ENCODE measurements around the gene SLC39A11. TPM values are rescaled to one million over a fixed set of nuclear protein-coding genes. Genes with fewer than 3 reads are reported as not detected.
"Not testable (repeated sequence)": the region's sequence is repeated elsewhere in the genome, so short reads cannot be mapped to it uniquely, and the experiment has no call there.

Gene SLC39A11
- total RNA-seq, 1 donor from 2014 or later = 16.3 TPM

- H3K4me1 Mint-ChIP-seq (ENCODE audit: low read depth, unreplicated experiment) = peaks cover 56% of the 10 kb centered on the region
- TF ChIP-seq, protein P1, sequence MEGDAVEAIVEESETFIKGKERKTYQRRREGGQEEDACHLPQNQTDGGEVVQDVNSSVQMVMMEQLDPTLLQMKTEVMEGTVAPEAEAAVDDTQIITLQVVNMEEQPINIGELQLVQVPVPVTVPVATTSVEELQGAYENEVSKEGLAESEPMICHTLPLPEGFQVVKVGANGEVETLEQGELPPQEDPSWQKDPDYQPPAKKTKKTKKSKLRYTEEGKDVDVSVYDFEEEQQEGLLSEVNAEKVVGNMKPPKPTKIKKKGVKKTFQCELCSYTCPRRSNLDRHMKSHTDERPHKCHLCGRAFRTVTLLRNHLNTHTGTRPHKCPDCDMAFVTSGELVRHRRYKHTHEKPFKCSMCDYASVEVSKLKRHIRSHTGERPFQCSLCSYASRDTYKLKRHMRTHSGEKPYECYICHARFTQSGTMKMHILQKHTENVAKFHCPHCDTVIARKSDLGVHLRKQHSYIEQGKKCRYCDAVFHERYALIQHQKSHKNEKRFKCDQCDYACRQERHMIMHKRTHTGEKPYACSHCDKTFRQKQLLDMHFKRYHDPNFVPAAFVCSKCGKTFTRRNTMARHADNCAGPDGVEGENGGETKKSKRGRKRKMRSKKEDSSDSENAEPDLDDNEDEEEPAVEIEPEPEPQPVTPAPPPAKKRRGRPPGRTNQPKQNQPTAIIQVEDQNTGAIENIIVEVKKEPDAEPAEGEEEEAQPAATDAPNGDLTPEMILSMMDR (IDR thresholded peaks at IDR 0.05; ENCODE audit: partially characterized antibody, unreplicated experiment) = no peak
- peaks cover 12% of the 10 kb centered on the region for H3K27me3 Mint-ChIP-seq (ENCODE audit: unreplicated experiment)
- peaks cover 8% of the 10 kb centered on the region for H3K36me3 Mint-ChIP-seq (ENCODE audit: unreplicated experiment)
- H3K9me3 Mint-ChIP-seq (ENCODE audit: unreplicated experiment) = peaks cover 29% of the 10 kb centered on the region
- no peak for DNase-seq
- no peak overlapping the region for H3K27ac Mint-ChIP-seq (ENCODE audit: unreplicated experiment)
- H3K4me3 Mint-ChIP-seq (ENCODE audit: unreplicated experiment) = no peak overlapping the region
These were observed 318.3 kb downstream of the SLC39A11 start for GRCh38 chr17:72774236-72774635.

DNA sequence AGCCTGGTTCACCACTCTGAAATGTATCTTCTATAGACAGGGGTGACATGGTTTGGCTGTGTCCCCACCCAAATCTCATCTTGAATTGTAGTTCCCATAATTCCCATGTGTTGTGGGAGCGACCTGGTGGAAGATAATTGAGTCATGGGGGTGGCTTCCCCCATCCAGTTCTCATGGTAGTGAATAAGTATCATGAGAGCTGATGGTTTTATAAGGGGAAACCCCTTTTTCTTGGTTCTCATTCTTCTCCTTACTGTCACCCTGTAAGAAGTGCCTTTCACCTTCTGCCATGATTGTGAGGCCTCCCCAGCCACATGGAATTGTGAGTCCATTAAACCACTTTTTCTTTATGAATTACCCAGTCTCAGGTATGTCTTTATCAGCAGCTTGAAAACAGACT lies 319.3 kb downstream of the SLC39A11 start:
- peaks cover 21% of the 10 kb centered on the region for H3K9me3 Mint-ChIP-seq (ENCODE audit: unreplicated experiment)
- H3K27ac Mint-ChIP-seq (ENCODE audit: unreplicated experiment); H3K27me3 Mint-ChIP-seq (ENCODE audit: unreplicated experiment); H3K4me3 Mint-ChIP-seq (ENCODE audit: unreplicated experiment); DNase-seq: not testable (repeated sequence)
- peaks cover 48% of the 10 kb centered on the region for H3K4me1 Mint-ChIP-seq (ENCODE audit: low read depth, unreplicated experiment)
- H3K36me3 Mint-ChIP-seq (ENCODE audit: unreplicated experiment) = peaks cover 12% of the 10 kb centered on the region

DNA sequence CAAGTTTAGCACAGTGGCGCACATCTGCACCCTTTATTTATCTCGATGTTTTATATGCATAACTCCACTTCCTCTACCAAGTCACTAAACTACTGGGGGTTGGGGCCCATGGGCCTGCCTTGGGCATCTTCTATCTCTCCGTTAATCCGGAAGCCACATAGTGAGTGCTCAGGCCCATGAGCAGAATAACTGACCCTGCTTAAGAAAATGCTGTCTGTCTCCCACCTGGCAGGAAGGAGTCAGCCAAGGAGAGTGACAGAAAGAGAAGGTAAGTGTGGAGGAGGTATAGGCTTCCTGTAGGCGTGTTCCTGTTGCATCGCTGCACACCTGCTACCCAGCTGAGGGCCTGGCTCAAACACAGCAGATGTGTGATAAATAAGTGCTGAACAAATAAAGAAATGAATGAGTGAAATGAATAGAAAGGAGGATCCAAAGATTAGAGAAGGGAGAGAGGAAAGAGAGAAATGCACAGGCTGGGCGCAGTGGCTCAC lies 320.1 kb downstream of the SLC39A11 start:
- H3K4me3 Mint-ChIP-seq (ENCODE audit: unreplicated experiment) = peak overlapping the region; percentile 35
- H3K36me3 Mint-ChIP-seq (ENCODE audit: unreplicated experiment) = peaks cover 12% of the 10 kb centered on the region
- H3K27ac Mint-ChIP-seq (ENCODE audit: unreplicated experiment) = no peak overlapping the region

DNA sequence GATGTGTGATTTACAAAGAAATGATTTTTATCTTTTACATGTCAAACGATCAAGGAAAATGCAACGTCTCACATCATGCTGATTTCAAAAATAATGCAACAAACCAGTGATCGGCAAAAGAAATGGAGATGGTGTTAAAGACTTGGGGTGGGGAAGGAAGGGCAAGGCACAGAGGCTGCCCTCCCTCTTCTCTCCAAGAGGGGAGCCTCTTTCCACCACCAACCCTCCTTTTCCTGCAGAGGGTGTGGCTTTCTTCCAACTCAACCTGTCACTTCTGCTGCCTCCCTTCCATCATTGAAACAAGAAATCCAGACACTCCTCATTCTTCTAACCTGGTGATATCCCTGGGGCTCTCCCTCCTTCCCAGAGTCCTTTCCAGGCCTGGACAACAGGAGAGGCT lies 320.8 kb downstream of the SLC39A11 start:
- no peak for DNase-seq
- Mint-ChIP-seq H3K4me1 (ENCODE audit: low read depth, unreplicated experiment) (peaks cover 35% of the 10 kb centered on the region), H3K36me3 (ENCODE audit: unreplicated experiment) (peaks cover 18% of the 10 kb centered on the region), H3K9me3 (ENCODE audit: unreplicated experiment) (peaks cover 23% of the 10 kb centered on the region), H3K27ac (ENCODE audit: unreplicated experiment) (peak overlapping the region; percentile 6), H3K4me3 (ENCODE audit: unreplicated experiment) (no peak overlapping the region), H3K27me3 (ENCODE audit: unreplicated experiment) (peaks cover 12% of the 10 kb centered on the region)
- TF ChIP-seq, protein P1 (IDR thresholded peaks at IDR 0.05; ENCODE audit: partially characterized antibody, unreplicated experiment) = no peak

More for the DNA sequence above, 320.1 kb downstream of the SLC39A11 start:
- H3K9me3 Mint-ChIP-seq (ENCODE audit: unreplicated experiment) = peaks cover 19% of the 10 kb centered on the region
- no peak for DNase-seq
- peaks cover 10% of the 10 kb centered on the region for H3K27me3 Mint-ChIP-seq (ENCODE audit: unreplicated experiment)
- TF ChIP-seq, protein P1 (IDR thresholded peaks at IDR 0.05; ENCODE audit: partially characterized antibody, unreplicated experiment) = no peak
- peaks cover 41% of the 10 kb centered on the region for H3K4me1 Mint-ChIP-seq (ENCODE audit: low read depth, unreplicated experiment)

GRCh38 chr17:72766761-72767356 lies 325.6 kb downstream of the SLC39A11 start:
- Mint-ChIP-seq H3K4me3 (ENCODE audit: unreplicated experiment) (no peak overlapping the region), H3K36me3 (ENCODE audit: unreplicated experiment) (peaks cover 22% of the 10 kb centered on the region), H3K9me3 (ENCODE audit: unreplicated experiment) (peaks cover 11% of the 10 kb centered on the region), H3K4me1 (ENCODE audit: low read depth, unreplicated experiment) (peaks cover under 1% of the 10 kb centered on the region), H3K27ac (ENCODE audit: unreplicated experiment) (no peak overlapping the region), H3K27me3 (ENCODE audit: unreplicated experiment) (peaks cover 5% of the 10 kb centered on the region)
- TF ChIP-seq, protein P1 (IDR thresholded peaks at IDR 0.05; ENCODE audit: partially characterized antibody, unreplicated experiment) = no peak
- no peak for DNase-seq
